ENCODE data around the gene COMMD7.
"Not testable (repeated sequence)": the region's sequence is repeated elsewhere in the genome, so short reads cannot be mapped to it uniquely, and the experiment has no call there.

The COMMD7 gene

DNA sequence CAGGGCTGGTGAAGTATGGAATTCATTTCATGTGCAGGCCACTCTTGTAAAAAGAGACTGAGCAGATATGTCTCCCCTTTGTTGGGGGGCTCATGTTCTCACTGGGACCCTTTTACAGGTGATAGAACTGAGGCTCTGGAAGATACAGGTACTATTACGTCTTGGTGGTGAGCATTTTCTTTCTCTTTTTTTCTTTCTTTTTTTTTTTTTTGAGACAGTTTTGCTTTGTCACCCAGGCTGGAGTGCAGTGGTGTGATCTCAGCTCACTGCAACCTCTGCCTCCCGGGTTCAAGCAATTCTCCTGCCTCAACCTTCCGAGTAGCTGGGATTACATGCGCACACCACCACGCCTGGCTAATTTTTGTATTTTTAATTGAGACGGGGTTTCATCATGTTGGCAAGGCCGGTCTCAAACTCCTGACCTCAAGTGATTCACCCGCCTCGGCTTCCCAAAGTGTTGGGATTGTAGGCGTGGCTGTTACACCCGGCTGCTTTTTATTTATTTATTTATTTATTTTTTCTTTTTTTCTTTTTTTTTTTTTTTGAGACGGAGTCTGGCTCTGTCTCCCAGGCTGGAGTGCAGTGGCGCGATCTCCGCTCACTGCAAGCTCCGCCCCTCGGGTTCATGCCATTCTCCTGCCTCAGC lies 22.1 kb upstream of the COMMD7 start:
- not testable (repeated sequence) for DNase-seq (ENCODE audit: low spot score)

GRCh38 chr20:32764005-32764960 lies 21.0 kb upstream of the COMMD7 start:
- DNase-seq (ENCODE audit: low spot score): no peak

- no peak for DNase-seq (ENCODE audit: low spot score)
Observed at GRCh38 chr20:32763202-32764004, 20.1 kb upstream of the COMMD7 start.

- no peak for DNase-seq (ENCODE audit: low spot score)
Observed at GRCh38 chr20:32762754-32763201, 19.5 kb upstream of the COMMD7 start.

DNA sequence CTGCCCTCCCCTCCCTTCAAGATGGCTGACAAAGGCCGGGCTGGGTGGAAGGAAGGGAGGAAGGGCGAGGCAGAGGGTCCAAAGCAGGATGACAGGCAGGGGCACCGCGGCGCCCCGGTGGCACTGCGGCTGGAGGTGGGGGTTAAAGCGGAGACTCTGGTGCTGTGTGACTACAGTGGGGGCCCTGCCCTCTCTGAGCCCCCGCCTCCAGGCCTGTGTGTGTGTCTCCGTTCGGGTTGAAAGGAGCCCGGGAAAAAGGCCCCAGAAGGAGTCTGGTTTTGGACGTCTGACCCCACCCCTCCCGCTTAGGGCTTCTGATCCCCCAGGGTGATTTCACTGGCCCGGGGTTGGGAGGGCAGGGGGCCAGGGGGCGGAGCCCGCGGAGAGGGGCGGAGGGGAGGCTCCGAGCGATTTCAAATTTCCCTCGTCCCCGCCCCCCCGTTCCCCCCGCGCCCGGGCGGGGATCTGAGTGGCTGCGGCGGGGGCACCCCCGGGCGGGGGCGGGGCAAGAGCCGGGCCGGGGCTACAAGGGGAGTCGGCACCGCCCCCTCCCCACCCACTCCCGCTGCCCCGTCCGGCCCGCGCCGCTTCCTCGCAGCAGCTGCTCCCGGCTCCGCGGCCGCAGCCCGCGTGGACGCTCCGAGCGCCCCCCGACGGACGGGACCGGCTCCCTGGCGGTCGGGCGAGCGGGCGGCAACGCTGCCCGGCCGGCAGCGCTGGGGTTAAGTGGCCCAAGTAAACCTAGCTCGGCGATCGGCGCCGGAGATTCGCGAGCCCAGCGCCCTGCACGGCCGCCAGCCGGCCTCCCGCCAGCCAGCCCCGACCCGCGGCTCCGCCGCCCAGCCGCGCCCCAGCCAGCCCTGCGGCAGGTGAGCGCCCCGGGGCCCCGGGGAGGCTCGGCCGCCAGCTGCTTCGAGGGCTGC lies 18.8 kb upstream of the COMMD7 start, which contains the start of gene DNMT3B:
Gene DNMT3B, plus strand, starts transcription at position 555 of the 923 bp plus-strand sequence. CDS start 17,939 bp downstream, outside the sequence.
- peak; percentile 92 for DNase-seq (ENCODE audit: low spot score)

DNA sequence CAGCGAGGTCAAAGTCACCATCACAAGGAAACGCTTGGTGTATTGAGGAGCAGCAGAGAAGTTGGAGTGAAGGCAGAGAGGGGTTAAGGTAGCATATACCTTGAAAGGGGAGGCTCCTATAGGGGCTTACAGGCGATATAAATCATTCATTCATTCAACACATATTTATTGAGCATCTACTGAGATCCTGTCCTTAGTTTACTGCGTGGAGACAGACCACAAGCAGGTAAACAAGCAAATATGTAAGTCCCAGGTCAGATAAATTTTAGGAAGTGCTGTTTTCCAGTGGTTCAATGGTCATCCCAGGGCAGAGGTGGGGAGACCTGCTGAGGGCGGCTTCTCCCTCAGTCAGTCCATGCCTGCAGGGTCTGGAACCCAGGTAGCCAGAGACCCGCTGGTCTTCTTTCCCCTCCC lies 18.2 kb upstream of the COMMD7 start:
- DNase-seq (ENCODE audit: low spot score): no peak

- DNase-seq (ENCODE audit: low spot score): no peak
Observed at GRCh38 chr20:32756156-32756555, 12.9 kb upstream of the COMMD7 start.

- DNase-seq (ENCODE audit: low spot score): no peak
Observed at GRCh38 chr20:32753731-32754130, 10.5 kb upstream of the COMMD7 start.

- DNase-seq (ENCODE audit: low spot score): peak; percentile 72
Observed at GRCh38 chr20:32752458-32753250, 9.4 kb upstream of the COMMD7 start.

DNA sequence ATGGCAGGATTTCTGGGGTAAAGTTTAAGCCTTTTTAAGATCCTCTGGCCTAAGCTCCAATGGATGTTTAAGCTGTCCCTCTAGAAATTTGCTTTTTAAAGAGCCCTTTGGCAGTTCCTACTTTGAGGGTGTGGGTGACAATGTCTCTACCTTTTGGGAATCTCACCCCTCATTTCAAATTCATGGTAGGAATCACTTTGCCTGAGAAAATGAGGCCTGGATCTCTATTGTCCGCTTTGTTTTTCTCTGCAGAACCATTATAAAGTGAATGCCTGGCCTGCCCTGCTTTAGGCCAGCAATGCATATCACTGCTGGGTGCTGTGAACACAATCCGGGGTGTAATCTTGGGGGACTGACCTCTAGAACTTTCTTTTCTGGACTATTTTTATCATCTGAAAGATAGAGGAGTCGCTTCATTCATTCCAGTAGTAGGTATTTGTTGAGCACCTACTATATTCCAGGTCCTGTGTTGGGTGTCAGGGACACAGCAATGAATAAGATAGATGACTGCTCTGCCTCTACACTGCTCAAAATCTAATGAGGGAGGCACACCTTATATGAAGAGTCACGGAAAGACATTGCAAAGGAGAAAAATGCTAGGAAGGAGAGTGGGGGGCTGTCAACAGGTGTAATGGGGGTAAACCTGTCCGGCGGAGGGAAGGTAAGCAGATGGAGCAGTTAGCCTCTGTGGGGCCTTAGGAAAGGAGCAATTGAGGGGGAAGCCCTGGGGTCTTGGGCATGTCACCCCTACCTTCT lies 8.6 kb upstream of the COMMD7 start:
- no peak for DNase-seq (ENCODE audit: low spot score)

DNA sequence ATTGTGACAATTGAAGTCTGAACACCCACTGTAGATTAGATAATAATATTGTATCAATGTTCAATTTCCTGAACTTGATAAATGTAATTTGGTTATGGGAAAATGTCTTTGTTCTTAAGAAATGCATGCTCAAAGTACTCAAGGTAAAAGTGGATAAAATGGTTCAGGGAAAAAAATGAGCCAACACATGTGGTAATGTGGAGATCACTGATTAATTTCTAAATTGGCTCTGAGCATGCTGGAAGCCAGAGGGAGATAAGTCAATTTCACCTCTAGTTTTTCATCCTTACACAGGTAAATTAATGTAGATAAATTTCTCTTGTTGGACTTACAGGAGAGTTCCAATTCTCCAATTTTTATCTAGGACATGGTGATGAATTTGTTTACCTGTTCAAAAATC lies 8.0 kb upstream of the COMMD7 start:
- DNase-seq (ENCODE audit: low spot score): no peak

GRCh38 chr20:32749914-32750637 lies 6.8 kb upstream of the COMMD7 start:
- no peak for DNase-seq (ENCODE audit: low spot score)

- no peak for DNase-seq (ENCODE audit: low spot score)
Observed at GRCh38 chr20:32742322-32743236, 688 bp downstream of the COMMD7 start.

- DNase-seq (ENCODE audit: low spot score): no peak
Observed at GRCh38 chr20:32741151-32741550, 2.1 kb downstream of the COMMD7 start.

DNA sequence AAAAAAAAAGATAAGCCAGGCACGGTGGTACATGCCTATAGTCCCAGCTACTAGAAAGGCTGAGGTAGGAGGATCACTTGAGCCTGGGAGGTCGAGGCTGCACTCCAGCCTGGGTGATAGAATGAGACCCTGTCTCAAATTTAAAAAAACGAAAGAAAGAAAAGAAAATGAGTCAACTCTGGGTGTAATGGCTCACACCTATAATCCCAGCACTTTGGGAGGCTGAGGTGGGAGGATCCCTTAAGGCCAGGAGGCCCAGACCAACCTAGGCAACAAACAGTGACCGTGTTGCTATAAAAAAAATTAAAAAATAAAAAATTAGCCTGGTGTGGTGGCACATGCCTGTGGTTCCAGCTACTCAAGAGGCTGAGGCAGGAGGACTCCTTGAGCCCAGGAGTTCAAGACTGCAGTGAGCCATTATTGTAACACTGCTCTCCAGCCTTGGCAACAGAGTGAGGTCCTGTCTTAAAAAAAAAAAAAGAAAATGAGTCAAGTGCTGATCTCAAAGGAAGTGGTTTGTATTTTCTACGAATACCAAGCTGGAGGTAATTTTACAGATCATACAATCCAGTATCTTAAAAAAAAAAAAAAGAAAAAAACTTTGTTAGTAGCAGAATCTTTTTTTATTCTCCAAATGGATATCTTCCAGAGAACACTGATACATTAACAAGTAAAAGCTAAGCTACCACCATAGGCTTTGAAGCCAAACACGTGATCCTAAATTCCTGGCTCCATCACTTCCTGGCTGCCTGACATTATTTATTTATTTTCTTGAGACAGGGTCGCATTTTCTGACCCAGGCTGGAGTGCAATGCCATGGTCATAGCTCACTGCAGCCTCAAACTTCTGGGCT lies 5.7 kb downstream of the COMMD7 start:
- DNase-seq (ENCODE audit: low spot score): peak; percentile 53

- no peak for DNase-seq (ENCODE audit: low spot score)
Observed at GRCh38 chr20:32731882-32732266, 11.4 kb downstream of the COMMD7 start.

- not testable (repeated sequence) for DNase-seq (ENCODE audit: low spot score)
Observed at GRCh38 chr20:32729334-32729733, 13.9 kb downstream of the COMMD7 start.

All from AG08395 (cell line).